Sciatic nerve (tissue), 2 donors: Measurements from ENCODE around the gene AGL. TPM values are rescaled to one million over a fixed set of nuclear protein-coding genes. Genes with fewer than 3 reads are reported as not detected.
"Not testable (repeated sequence)": the region's sequence is repeated elsewhere in the genome, so short reads cannot be mapped to it uniquely, and the experiment has no call there.

ENCODE experiments used
- ATAC-seq: fragments of 200-7000 bp; cut with Tn5 transposase; one replicate; pipeline ENCODE4 v1.9.1; 2020; ENCODE audit warnings: mild to moderate bottlenecking, moderate library complexity
- DNase-seq: peaks from one replicate; pipeline ENCODE4 v3.0.0-alpha.2; 2020; ENCODE audit warnings: low spot score
- intact Hi-C: fragments of 100-400 bp; cut with DNase I; formaldehyde crosslinking; loops from one replicate; pipeline ENCODE4 v1.14.2; 2022
- total RNA-seq: library from RNA; stranded (reverse); fragmentation: NEBNext Ultra II Directional; extraction: Animal tissue kit (Norgen Biotek cat#: 25700); gene quantifications from one replicate; pipeline ENCODE4 v1.2.1, GENCODE V29; 2021
- donor health status: DM: no; HTN: no; CAD: no.
- donor health status: DM: no; HTN: no; CAD: no.

AGL gene
- total RNA-seq, 1 donor from 2014 or later = 16.9 TPM

GRCh38 chr1:99969260-99969728, 119.1 kb downstream of the AGL start:
- peak; percentile 30 for ATAC-seq
- DNase-seq = no peak
- intact Hi-C loops = no loop called here

- peak; percentile 85 for DNase-seq
- peak; percentile 95 for ATAC-seq
- intact Hi-C loops = no loop called here
Measured at GRCh38 chr1:99969729-99970621, 119.8 kb downstream of the AGL start, which contains the start of gene SLC35A3. TSS of gene SLC35A3 (plus strand) at chr1:99969996. CDS start at chr1:99993555, 23,559 bp downstream.

DNA sequence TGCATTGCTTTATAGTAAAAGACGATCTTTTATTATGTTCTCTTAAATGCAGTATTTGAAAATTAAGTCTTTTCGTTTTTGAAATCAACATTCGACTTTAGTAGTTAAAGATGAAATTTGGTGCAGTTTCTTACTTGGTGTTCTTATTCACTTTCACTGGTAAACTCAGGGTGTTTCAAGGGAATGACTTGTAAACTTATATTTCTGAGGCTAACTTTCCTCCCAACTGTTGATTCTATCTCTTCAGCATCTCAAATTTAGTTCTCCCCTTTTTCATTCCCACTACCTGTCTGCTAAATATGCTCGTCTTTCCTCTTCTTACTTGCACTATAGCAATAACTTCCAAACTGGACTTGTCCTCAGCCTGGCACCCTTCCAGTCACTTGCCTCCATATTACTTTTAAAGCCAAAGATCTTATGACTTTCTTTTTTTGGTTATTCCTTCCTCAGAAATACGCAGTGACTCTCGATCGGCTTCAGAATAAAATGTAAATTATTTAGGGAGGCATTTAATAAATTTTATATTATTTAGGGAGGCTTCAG, 120.6 kb downstream of the AGL start:
- intact Hi-C loops = no loop called here
- no peak for ATAC-seq
- no peak for DNase-seq

- ATAC-seq, intact Hi-C loops, DNase-seq: not testable (repeated sequence)
Measured at GRCh38 chr1:99972066-99972465, 121.9 kb downstream of the AGL start.

Other genes starting within 250 kb of the AGL start
- gene PALMD, start 204.2 kb upstream of the AGL start, total RNA-seq = 119 TPM
- gene FRRS1, start 83.7 kb upstream of the AGL start, total RNA-seq = 6.4 TPM
- 23.8 TPM for gene SLC35A3, start 119.6 kb downstream of the AGL start, total RNA-seq